GM12874 (cell line): ENCODE results near the gene PPA1.

Source experiments
- TF ChIP-seq, protein P1 (sequence below): IDR thresholded peaks from 2 replicates; pipeline ENCODE4 v1.5.1; 2011; ENCODE audit warnings: low read depth, mild to moderate bottlenecking, control low read depth, low read length, moderate library complexity; ENCODE audit not compliant: insufficient read depth

Gene PPA1

DNA sequence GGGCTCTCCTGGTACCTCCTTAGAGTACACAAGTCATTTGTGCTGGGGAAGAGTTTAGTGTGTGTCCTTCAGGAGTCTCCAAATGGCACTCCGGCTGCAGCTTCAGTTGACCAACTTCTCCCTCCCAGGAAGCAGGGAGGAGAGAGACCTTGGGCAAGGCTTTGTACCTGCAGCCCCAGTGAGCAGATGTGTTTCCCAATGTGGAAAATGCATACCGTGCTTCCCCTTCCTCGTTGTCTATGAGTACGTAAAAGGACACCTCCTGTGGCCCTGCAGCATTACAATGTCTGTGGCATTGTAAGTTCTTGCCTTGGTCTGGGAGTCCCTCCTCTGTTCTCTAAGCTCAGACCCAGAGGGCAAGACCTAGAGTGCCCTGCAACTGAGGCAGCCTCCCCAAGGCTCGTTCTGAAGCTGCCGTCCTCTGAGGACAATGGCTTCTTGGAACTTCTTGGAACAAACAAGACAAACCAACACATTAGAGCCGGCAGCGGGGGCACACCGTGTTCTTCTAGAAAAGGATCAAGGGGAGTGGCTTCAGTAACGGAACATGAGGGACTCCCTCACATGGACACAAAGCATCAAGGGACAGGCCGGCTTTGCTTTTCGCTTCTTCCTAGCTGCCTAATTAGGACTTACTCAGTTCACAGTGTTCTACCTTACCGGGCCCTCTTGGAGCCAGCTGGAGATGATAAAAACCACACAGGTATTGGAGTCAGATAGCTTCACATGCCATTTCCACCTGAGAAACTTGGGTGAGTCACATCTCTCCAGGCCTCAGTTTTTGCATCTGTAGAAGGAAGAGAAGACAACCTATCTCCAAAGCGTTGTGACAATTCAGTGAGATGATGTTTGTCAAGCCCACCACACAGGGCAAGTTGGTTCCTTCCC lies 20.9 kb upstream of the PPA1 start:
- TF ChIP-seq, protein P1, sequence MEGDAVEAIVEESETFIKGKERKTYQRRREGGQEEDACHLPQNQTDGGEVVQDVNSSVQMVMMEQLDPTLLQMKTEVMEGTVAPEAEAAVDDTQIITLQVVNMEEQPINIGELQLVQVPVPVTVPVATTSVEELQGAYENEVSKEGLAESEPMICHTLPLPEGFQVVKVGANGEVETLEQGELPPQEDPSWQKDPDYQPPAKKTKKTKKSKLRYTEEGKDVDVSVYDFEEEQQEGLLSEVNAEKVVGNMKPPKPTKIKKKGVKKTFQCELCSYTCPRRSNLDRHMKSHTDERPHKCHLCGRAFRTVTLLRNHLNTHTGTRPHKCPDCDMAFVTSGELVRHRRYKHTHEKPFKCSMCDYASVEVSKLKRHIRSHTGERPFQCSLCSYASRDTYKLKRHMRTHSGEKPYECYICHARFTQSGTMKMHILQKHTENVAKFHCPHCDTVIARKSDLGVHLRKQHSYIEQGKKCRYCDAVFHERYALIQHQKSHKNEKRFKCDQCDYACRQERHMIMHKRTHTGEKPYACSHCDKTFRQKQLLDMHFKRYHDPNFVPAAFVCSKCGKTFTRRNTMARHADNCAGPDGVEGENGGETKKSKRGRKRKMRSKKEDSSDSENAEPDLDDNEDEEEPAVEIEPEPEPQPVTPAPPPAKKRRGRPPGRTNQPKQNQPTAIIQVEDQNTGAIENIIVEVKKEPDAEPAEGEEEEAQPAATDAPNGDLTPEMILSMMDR: no peak

DNA sequence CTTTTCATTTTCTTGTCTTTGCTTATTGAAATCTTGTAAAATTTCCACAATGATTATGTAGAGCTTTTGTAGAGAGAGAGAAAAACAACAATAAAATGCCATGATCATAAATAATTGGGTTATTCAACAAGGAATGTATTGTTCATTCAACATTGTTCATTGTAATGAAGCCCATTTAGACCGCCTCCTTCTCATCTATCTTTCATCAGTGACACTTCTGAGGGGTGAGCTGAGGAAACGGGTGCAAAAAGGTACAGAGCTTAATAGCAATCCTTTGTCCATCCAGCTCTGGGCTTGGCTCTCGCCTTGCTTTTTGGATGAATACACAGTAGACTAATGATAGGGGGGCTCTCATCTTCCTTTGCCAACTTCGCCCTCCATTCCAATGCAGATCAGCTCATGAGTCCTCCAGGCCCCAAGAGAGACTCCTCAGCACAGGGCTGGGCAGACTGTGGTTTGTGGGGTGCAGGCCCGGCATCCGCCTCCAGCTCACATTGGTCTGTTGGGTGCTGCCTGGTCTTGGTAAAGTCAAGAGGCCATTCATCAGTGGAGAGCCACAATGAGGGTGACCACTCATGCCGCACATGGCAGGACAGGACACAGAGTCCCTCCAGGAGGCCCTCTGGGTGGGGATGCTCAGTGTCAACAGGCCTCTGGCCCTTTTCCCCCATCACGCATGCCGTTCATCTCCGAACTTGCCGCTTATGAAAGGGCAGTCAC lies 17.9 kb upstream of the PPA1 start:
- TF ChIP-seq, protein P1: no peak

DNA sequence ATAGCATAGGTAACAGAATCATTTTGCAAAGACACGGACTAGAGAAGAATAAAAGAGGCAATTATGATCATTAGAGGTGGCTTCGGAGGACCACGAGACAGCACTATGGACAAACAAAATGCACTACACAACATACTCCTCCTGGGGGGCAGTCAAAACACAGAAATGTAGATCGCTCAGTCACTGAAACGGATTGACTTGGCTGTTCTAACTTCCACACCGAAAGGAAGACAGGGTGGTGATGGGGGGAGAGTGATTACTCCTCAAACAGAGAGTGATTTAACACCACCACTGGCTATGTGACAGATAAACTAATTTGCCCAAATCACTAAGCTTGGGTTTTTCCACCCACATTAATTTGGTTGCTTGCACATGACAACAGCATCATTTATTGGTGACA lies 14.1 kb upstream of the PPA1 start:
- TF ChIP-seq, protein P1: no peak

DNA sequence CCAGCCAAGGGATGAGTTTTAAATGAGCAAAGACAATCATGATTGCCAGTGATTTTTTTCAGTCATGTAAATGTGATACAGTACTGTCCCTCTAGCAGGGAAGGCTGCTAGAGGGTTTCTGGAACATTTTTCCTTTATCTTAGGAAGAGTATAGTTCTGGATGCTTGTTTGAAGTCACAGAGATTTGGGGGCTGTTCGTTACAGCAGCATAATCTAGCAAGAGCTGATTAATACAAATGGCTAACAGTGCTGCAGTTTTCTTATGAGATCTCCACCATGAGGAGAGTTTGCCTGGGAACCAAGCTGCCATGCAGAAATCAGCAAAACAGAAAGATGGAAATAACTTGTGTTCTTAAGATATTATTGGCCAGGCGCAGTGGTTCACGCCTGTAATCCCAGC lies 7.9 kb upstream of the PPA1 start:
- TF ChIP-seq, protein P1: no peak

DNA sequence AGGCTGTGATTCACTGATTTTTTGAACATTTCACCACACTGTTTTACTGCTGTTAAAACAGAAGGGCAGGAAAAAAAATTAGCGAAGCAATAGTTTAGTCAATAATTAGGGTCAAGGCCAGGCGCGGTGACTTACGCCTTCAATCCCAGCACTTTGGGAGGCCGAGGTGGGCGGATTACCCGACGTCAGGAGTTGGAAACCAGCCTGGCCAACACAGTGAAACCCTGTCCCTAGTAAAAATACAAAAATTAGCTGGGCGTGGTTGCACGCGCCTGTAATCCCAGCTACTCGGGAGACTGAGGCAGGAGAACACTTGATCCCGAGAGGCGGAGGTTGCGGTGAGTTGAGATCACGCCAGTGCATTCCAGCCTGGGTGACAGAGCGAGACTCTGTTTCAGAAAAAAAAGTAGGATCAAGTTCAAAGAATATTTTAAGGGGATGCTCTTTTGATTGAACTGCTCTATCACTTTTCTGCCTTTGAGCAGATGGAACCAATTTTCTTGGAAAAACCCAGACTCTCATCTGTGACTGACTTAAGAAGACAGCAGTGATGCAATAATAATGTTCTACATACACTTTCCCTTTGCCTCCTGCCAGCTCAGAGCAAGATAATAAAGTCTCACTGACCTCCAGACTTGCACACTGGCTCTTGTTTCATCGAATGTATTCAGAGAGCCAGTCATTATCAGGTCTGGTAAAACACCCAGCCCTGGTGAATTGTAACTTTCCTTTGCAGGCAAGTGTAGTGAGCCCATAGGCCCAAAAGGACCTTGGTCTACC lies 1.6 kb upstream of the PPA1 start:
- TF ChIP-seq, protein P1: no peak

DNA sequence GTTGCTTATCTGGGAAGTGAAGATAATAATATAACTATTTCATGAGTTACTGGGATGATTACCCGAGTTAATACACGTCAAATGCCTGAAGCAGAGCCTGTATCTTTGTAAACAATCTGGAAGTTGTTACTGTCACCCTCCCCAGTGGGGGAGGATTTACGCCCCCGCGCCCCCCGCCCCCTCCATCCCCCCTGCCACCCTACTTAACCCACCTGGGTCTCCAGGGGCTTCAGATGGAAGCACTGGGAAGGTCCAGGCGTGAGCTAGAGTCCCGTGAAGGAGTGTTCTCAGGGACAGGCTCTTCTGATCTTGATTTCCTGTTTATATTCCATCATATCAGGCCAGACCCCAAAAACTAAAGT lies 691 bp upstream of the PPA1 start:
- TF ChIP-seq, protein P1: no peak

DNA sequence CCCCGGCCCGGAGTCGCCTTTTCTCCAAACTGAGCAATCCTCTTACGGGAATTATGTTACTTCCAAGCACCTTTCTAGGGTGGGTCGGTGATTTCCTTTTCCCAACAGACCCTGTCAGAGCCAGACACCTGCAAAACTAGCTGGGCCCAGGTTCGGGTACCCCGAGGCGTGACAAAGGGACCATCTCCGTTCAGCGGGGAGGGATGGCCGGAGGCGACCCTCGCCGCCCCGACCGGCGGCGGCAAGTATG lies 445 bp downstream of the PPA1 start:
- TF ChIP-seq, protein P1: no peak
